Measurements from ENCODE around the gene INSIG1. TPM values are rescaled to one million over a fixed set of nuclear protein-coding genes. Genes with fewer than 3 reads are reported as not detected.

The INSIG1 gene
- total RNA-seq, 1 experiment from 2014 or later: 60.1 TPM

- TF ChIP-seq CTCF (IDR thresholded peaks at IDR 0.05; ENCODE audit: insufficient read depth in 1 of 2, low read depth in 1 of 2, low read length in 1 of 2, severe bottlenecking in 1 of 2, unreplicated experiment in 1 of 2): no peak
- no peak for DNase-seq
- Histone ChIP-seq H3K36me3 (ENCODE audit: control insufficient read depth, insufficient read depth, low read length) (no peaks in the 10 kb centered on the region), H3K4me3 (ENCODE audit: low read depth, low read length) (no peak overlapping the region), H3K9me3 (no peaks in the 10 kb centered on the region), H3K4me1 (no peaks in the 10 kb centered on the region; the same call in 1 of the 2 replicates), H3K27me3 (replicated peaks; ENCODE audit: control insufficient read depth, insufficient read depth, low read length) (no peaks in the 10 kb centered on the region)
- Mint-ChIP-seq H3K4me3 (ENCODE audit: unreplicated experiment) (no peak overlapping the region), H3K27ac (ENCODE audit: unreplicated experiment) (no peak overlapping the region), H3K27me3 (ENCODE audit: insufficient read depth, unreplicated experiment) (no peaks in the 10 kb centered on the region), H3K4me1 (ENCODE audit: low read depth, unreplicated experiment) (peaks cover 6% of the 10 kb centered on the region), H3K9me3 (ENCODE audit: unreplicated experiment) (no peaks in the 10 kb centered on the region), H3K36me3 (ENCODE audit: insufficient read depth, unreplicated experiment) (no peaks in the 10 kb centered on the region)
- ChIA-PET POLR2A (no interaction called here), CTCF (interaction anchor here (0.6 to 1.9 kb wide), 3 partner anchors 13 to 430 kb away, joined by 3 to 8 read pairs (median 6); no protein-coding TSS in a partner anchor)
- no TSS peak for BruUV-seq (replicated peaks)
- intact Hi-C loops (cut with micrococcal nuclease; ENCODE audit: unreplicated experiment): no loop called here
These were observed 59.9 kb downstream of the INSIG1 start for GRCh38 chr7:155357573-155358041.

- H3K27ac Mint-ChIP-seq (ENCODE audit: unreplicated experiment): no peak overlapping the region
- no peaks in the 10 kb centered on the region for H3K27me3 Mint-ChIP-seq (ENCODE audit: insufficient read depth, unreplicated experiment)
- no peak for TF ChIP-seq CTCF (IDR thresholded peaks at IDR 0.05; ENCODE audit: insufficient read depth in 1 of 2, low read depth in 1 of 2, low read length in 1 of 2, severe bottlenecking in 1 of 2, unreplicated experiment in 1 of 2)
- H3K4me3 Mint-ChIP-seq (ENCODE audit: unreplicated experiment): no peak overlapping the region
- no peaks in the 10 kb centered on the region for H3K27me3 ChIP-seq (replicated peaks; ENCODE audit: control insufficient read depth, insufficient read depth, low read length)
- H3K4me1 ChIP-seq: peaks cover 1% of the 10 kb centered on the region
- no peaks in the 10 kb centered on the region for H3K36me3 Mint-ChIP-seq (ENCODE audit: insufficient read depth, unreplicated experiment)
- no peak overlapping the region for H3K4me3 ChIP-seq (ENCODE audit: low read depth, low read length)
- ChIA-PET CTCF (interaction anchor here (0.6 to 1.9 kb wide), 3 partner anchors 14 to 431 kb away, joined by 3 to 8 read pairs (median 6); no protein-coding TSS in a partner anchor), POLR2A (no interaction called here)
- H3K9me3 ChIP-seq: no peaks in the 10 kb centered on the region
- BruUV-seq (replicated peaks): no TSS peak
- intact Hi-C loops (cut with micrococcal nuclease; ENCODE audit: unreplicated experiment): no loop called here
- peaks cover 7% of the 10 kb centered on the region for H3K4me1 Mint-ChIP-seq (ENCODE audit: low read depth, unreplicated experiment)
- H3K36me3 ChIP-seq (ENCODE audit: control insufficient read depth, insufficient read depth, low read length): no peaks in the 10 kb centered on the region
- H3K9me3 Mint-ChIP-seq (ENCODE audit: unreplicated experiment): no peaks in the 10 kb centered on the region
- no peak for DNase-seq
These were observed 60.6 kb downstream of the INSIG1 start for GRCh38 chr7:155358066-155358947.

- Histone ChIP-seq H3K27me3 (replicated peaks; ENCODE audit: control insufficient read depth, insufficient read depth, low read length) (no peaks in the 10 kb centered on the region), H3K4me3 (ENCODE audit: low read depth, low read length) (no peak overlapping the region), H3K36me3 (ENCODE audit: control insufficient read depth, insufficient read depth, low read length) (no peaks in the 10 kb centered on the region), H3K9me3 (no peaks in the 10 kb centered on the region), H3K4me1 (peaks cover 10% of the 10 kb centered on the region)
- ChIA-PET POLR2A (no interaction called here), CTCF (interaction anchor here (1.5 to 1.9 kb wide), 2 partner anchors 14 to 431 kb away, joined by 6 to 8 read pairs; no protein-coding TSS in a partner anchor)
- intact Hi-C loops (cut with micrococcal nuclease; ENCODE audit: unreplicated experiment): no loop called here
- no peak for TF ChIP-seq CTCF (IDR thresholded peaks at IDR 0.05; ENCODE audit: insufficient read depth in 1 of 2, low read depth in 1 of 2, low read length in 1 of 2, severe bottlenecking in 1 of 2, unreplicated experiment in 1 of 2)
- DNase-seq: no peak
- BruUV-seq (replicated peaks): no TSS peak
- no peak overlapping the region for H3K27ac Mint-ChIP-seq (ENCODE audit: unreplicated experiment)
- H3K4me1 Mint-ChIP-seq (ENCODE audit: low read depth, unreplicated experiment): peaks cover 15% of the 10 kb centered on the region
- H3K9me3 Mint-ChIP-seq (ENCODE audit: unreplicated experiment): no peaks in the 10 kb centered on the region
- no peak overlapping the region for H3K4me3 Mint-ChIP-seq (ENCODE audit: unreplicated experiment)
- H3K27me3 Mint-ChIP-seq (ENCODE audit: insufficient read depth, unreplicated experiment): no peaks in the 10 kb centered on the region
- H3K36me3 Mint-ChIP-seq (ENCODE audit: insufficient read depth, unreplicated experiment): no peaks in the 10 kb centered on the region
These were observed 61.5 kb downstream of the INSIG1 start for GRCh38 chr7:155358948-155359712.

All from Caco-2 (cell line).